ENCODE results near the gene CEBPZOS.

The CEBPZOS gene

DNA sequence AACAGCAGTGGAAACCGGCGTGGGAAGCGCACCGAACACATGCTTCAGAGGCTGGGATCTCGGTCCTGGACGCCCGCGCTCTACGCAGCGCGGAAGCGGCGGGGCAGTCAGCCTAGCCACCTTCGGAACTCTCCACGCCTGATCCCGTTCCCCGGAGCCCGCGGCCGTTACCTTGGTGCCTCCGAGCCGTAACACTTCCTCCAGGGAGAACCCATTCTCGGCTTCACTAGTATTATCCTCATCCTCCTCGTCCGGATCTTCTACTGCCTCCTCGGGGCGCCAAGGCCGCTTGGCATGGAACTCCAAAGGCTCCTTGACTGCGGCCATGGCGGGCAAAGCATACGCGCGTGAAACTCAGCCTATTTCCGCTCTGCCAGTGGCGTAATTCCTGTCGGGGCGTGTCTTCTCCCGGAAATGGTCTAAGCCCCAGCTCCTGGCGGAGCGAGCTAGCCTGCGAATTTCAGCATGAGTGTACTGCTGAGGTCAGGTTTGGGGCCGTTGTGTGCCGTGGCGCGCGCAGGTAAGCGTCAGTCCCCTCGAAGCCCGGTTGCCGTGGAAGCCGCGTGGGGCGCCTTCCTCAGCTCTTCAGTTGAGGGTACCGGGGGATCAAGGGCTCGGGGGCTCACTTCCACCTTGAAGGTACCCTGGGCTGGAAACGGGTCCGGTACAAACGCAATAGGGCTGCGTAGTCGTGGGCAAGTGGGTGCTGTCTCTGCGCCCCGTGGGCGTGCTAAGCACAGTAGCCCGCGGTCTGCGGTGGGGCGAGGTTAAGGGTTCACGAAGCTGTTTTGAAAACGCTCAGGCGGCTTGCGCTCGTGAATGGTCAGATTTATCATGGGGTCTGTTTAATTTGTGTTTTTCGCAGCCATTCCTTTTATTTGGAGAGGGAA is 35.2 kb downstream of the CEBPZOS start, which contains the start of the genes CEBPZ and NDUFAF7:
CEBPZ (minus strand) TSS at position 356 of the 890 bp plus-strand sequence; CDS start at position 327, 29 bp downstream.
NDUFAF7 (plus strand) TSS at position 418 of the 890 bp plus-strand sequence; CDS start at position 466, 48 bp downstream.
- peak; percentile 83 to 87 (median 87) for DNase-seq (ENCODE audit: low read depth in 2 of 3, low spot score in 1 of 3)

DNA sequence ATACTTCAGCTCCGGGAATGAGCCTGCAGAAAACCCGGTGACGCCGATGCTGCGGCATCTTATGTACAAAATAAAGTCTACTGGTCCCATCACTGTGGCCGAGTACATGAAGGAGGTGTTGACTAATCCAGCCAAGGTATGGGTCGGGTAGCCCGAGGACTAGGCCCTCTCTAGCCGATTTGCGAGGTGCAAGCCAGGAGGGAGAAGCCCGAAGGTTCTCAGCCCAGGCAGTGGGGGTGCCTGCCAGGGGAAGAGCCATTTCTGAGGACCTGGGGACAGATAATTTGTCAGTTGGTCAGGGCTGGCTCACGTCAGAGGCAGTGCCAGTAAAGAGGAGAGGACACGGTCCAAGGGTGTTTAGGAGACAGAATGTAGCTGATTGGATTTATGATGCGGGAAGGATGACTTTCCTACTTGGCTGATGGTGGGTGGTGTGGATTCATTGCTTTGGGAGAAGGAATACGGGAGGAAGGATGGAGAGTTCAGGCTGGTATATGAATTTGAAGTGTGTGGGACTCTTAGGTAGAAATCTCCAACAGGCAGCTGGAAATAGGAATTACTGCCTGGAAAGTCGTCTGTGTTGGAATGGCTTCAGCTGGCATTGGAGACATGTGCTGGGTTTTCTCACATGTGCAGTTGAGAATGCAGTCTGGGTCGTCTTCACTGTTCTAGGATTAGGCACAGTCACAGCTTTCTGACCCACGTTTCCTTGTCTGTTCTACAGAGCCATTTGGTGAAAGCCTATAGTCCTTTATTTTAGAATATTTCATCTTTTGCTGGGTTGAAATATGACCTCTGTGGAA is 36.0 kb downstream of the CEBPZOS start:
- peak in 1 of 3 donors; percentile 8 for DNase-seq (ENCODE audit: low read depth in 2 of 3, low spot score in 1 of 3)

DNA sequence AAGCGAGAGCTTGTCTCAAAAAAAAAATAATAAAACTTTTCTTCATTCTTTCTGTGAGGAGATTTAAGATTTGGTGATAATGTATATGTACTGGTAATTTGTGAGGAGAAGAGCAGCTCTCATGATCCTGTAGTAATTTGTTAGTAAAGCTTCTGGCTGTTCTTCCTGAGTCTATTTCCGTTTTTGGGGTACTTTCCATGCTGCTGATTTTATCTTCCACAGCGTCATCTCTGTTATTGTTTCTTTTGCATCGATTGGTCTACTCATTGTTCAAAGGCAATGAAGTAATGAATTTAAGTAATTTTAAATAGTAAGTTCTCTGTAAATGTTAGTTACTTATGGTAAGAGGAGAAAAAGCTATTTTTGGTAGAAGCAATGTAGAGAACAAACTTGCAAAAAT is 47.1 kb downstream of the CEBPZOS start:
- DNase-seq (ENCODE audit: low read depth in 2 of 3, low spot score in 1 of 3), result no peak

DNA sequence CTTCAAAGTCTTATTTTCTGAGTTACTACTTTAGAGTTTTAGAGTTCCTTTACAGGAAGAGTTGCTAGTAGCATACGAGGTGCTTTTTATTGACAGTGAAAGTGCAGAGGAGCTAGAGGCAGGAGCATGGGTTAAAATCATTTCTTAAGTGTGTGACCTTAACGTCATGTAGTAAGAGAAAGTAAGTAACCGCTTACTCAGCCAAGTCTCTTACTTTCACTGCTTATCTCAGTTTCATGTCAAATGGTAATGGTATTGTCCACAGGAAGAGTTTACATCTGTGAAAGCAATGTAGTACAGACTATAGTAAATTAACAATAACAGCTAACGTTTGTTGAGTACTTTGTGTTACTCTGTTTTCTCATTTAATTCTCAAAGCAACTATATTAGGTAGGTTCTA is 47.7 kb downstream of the CEBPZOS start:
- DNase-seq (ENCODE audit: low read depth in 2 of 3, low spot score in 1 of 3), result no peak

DNA sequence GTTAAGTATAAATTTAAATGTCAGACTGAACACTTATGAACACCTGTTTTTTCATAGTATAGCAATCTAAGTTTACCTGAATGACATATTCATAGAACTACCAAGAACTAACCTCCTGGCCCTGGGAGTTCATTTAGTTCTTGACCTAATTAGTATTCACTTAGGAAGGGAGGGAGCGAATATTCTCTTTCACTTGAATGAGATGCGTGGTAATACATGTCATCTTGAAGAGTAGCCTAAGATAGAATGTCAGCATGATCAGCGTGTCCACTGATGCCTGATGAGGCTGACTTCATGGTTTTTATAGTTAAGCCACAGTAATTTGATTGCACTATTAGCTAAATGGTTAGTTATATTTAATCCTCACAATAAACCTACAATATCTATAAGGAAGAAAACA is 48.5 kb downstream of the CEBPZOS start:
- DNase-seq (ENCODE audit: low read depth in 2 of 3, low spot score in 1 of 3), result no peak

DNA sequence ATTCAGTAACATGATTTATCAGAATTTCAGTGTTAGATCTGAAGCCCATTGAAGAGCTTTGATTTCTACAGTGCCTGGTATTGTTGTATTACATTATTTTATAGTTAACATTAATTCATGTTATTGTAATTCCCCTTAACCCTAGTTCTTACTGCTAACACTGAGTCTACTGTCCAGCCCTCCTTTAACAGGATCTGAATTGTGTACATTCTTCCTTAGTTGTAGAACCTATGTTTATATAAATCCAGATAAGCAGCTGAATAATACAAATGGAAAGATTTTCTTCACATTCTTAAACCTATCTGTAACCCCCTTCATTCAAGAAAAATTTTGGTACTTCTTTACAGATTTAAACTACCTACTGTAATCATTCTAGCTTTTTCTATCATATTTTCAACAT is 49.9 kb downstream of the CEBPZOS start:
- no peak for DNase-seq (ENCODE audit: low read depth in 2 of 3, low spot score in 1 of 3)

DNA sequence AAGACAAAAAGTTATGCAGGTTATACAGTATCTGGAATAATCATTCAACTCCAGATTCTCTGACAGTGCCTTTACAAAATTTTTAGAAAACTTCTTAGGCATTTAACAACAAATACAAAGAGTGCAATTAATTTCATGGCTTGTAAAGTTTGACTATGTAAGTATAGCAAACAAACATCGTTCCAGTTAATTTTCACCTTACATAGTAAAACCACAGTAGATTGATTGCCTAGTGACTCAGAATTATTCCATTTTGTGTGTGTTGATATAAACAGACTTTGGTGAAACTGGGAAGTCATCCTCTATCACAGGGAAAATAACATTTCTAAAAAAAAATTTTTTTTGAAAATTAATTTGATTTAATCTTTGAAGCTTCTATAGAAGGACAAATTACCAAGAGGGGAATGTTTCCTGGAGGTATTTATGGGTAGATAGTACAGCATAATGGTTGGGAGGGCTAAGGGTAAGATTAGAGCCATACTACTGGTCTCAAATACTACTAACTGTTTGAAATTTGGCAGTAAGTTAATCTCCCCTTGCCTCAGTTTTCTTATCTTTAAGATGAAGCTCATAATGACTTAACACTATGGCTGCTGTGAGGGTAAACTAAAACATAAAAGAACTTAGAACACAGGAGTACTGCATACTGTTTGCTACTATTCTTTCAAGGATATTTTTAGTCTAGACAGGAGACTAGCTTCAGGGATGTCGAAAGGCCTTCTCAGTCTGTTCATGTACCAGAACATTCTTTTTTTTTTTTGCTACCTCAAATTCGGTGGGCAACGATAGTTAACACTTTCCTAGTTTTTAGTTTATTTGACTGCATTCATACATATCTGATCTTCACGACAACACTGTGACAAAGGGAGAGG is 54.8 kb downstream of the CEBPZOS start:
- DNase-seq (ENCODE audit: low read depth in 2 of 3, low spot score in 1 of 3), result no peak
